ENCODE measurements around the gene TAS2R4. TPM values are rescaled to one million over a fixed set of nuclear protein-coding genes. Genes with fewer than 3 reads are reported as not detected.

TAS2R4 gene
- 0.12 to 0.17 TPM (median 0.13 TPM) in 4 of 5 replicates, not detected in the other for total RNA-seq (2022; extraction: Qiagen RNA extraction; ENCODE audit: low read depth)

DNA sequence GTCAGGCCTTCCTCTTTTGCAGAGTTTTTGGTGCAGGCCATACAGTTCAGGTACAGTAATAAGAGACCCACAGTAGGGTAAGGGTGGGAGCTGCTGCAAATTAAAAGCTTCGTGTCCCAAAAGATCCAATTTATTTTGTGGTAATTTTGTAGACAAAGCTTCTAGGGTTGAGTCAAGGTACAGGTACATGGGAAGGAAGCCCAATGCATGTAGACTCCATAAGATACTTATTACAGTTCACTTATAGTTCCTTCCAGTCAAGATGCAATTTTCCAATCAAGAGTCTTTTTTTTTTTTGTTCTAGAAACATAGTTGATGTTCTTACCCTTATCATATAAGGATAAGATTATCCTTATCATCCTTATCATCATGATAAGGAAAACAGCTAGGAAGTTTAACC is at the start of gene TAS2R4:
Gene TAS2R4, plus strand, starts transcription at position 301 of the 400 bp plus-strand sequence. CDS start 1,815 bp downstream, outside the sequence.

GRCh38 chr7:141737836-141738591 is 38.5 kb upstream of the TAS2R4 start, which contains the start of gene SSBP1:
SSBP1 (plus strand) TSS chr7:141738358; CDS start chr7:141739167, 809 bp downstream.

GRCh38 chr7:141763797-141764196 is 12.7 kb upstream of the TAS2R4 start, which contains the start of gene TAS2R3:
TAS2R3 (plus strand) TSS chr7:141764097; CDS start chr7:141764159, 62 bp downstream.

DNA sequence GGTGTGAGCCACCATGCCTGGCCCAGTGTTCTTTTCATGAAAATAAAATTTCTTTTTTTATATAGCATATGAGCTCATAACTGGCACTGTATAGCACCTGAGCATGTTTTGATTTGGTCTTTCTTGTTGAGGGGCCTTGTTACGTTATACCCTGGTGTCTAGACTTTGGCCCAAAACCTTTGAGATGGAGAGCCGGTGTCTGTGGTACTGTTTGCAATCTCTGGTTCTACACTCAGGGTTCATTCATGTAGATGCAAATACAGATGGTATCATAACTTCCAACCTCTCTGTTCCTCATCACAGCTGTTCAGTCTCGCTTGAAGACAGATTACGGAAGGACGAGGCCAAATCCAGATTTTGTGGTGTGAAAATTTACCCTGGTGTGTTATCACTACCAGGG is 13.4 kb downstream of the TAS2R4 start, which contains the start of gene TAS2R5:
Gene TAS2R5, plus strand, starts transcription at position 301 of the 400 bp plus-strand sequence. CDS start 145 bp downstream, outside the sequence.

Other genes with a start within 250 kb of the TAS2R4 start
- gene AGK, start 225.3 kb upstream of the TAS2R4 start, total RNA-seq (2022; extraction: Qiagen RNA extraction; ENCODE audit: low read depth) = 27.8 to 35.9 TPM (median 31.3 TPM) in 5 replicates
- gene DENND11, start 74.5 kb upstream of the TAS2R4 start, total RNA-seq (2022; extraction: Qiagen RNA extraction; ENCODE audit: low read depth) = 5.5 to 7.2 TPM (median 6.5 TPM) in 5 replicates
- gene WEE2, start 68.3 kb upstream of the TAS2R4 start, total RNA-seq (2022; extraction: Qiagen RNA extraction; ENCODE audit: low read depth) = not detected in 5 replicates
- 283 to 344 TPM (median 297 TPM) in 5 replicates for gene SSBP1, start 38.3 kb upstream of the TAS2R4 start, total RNA-seq (2022; extraction: Qiagen RNA extraction; ENCODE audit: low read depth)
- 0.14 TPM in 1 of 5 replicates, not detected in the others for gene TAS2R3, start 12.6 kb upstream of the TAS2R4 start, total RNA-seq (2022; extraction: Qiagen RNA extraction; ENCODE audit: low read depth)
- 0.37 to 0.51 TPM (median 0.41 TPM) in 5 replicates for gene TAS2R5, start 13.5 kb downstream of the TAS2R4 start, total RNA-seq (2022; extraction: Qiagen RNA extraction; ENCODE audit: low read depth)
- not detected in 5 replicates for gene PRSS37, start 64.8 kb downstream of the TAS2R4 start, total RNA-seq (2022; extraction: Qiagen RNA extraction; ENCODE audit: low read depth)
- gene OR9A4, start 139.7 kb downstream of the TAS2R4 start, total RNA-seq (2022; extraction: Qiagen RNA extraction; ENCODE audit: low read depth) = not detected in 5 replicates
- gene CLEC5A, start 170.3 kb downstream of the TAS2R4 start, total RNA-seq (2022; extraction: Qiagen RNA extraction; ENCODE audit: low read depth) = not detected in 5 replicates
- not detected in 5 replicates for gene TAS2R38, start 197.1 kb downstream of the TAS2R4 start, total RNA-seq (2022; extraction: Qiagen RNA extraction; ENCODE audit: low read depth)
- gene MGAM, start 219.2 kb downstream of the TAS2R4 start, total RNA-seq (2022; extraction: Qiagen RNA extraction; ENCODE audit: low read depth) = 0.45 to 0.66 TPM (median 0.53 TPM) in 5 replicates

Measured in A549 treated with GW870086 at 1 μM for 4 hours (cell line).